RCC 7860 (cell line): ENCODE measurements around the gene GPR63.

ENCODE experiments used
- DNase-seq: peaks from one replicate; pipeline ENCODE4 v3.0.0-alpha.2; 2015; ENCODE audit warnings: low spot score
- FAIRE-seq: peaks from 2 replicates; lab custom pipeline; 2012; peaks lifted over from hg19 to GRCh38; lab: Jason Lieb, UNC

Gene GPR63

DNA sequence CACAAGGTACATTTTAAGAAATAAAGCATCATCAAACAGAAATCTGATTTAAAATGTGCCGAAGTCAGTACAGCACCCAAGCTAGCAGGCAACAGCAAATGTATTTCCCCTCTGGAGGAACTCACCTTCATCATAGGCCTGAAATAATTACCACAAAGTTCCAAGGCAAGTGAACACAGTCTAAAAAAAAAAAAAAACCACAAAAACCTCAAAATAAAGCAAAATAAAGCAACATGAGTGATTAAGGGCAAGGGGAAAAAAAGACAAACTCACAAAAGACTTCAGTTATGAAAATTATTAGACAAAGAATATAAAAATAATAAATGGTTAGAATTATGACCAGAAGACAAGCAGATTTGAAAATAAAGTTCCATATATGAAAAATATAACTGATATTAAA is 10.4 kb downstream of the GPR63 start:
- DNase-seq (no peak), FAIRE-seq (no peak)

DNA sequence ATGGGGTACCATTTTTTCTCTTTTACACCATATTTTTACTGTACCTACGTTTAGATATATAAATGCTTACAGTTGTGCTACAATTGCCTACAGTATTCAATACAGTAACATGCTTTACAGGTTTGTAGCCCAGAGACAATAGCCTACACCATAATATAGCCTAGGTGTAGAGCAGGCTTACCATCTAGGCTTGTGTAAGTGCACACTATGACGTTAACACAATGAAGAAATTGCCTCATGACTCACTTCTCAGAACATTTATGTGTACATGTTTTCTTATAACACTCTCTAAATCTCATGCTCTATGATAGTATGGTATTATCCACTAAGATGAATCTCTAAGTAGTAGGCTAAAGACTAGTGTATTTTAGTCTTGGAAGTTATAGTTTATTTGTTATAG is 13.5 kb downstream of the GPR63 start:
- DNase-seq: no peak
- FAIRE-seq: no peak

DNA sequence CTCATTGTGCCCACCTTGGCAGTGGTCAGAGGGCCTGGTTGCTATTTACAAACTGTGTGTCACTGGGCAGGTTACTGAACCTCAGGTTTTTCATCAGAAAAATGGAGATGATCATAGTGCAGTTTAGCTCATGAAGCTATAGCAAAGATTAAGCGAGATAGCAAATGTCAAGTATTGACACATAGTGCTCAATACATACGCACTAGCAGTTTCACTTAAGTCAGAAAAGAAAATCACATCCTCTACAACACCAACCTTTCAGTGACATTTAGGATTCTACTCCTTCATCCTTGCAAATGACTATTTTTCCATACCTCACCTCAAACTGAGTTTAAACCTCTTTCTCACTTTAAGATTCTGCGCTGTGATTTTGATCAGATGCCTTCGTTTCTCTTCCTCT is 16.2 kb downstream of the GPR63 start:
- FAIRE-seq: no peak

DNA sequence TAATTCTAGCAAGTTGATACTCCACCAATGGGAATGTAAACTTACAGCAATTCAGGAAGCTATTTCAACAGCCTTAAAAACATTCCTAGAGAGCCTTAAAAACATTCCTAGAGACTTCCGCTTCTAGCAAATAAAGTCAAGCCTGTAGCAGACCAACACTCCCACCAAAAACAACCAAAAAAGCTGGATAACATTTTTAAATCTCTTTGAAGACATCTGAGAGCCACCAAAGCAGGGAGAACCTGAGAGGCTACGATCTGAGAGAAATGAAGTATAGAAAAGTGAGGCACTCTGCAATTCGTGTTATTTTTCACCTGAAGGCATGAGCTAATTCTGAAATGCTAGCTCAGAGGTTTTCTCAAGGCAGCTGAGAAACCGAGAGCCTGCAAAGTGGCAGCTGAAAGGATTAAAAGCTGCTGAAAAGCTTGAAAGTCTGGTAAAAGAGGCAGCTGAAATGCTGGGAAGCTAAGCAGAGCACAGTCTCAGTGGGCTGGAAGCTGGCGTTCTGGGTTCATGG is 20.9 kb downstream of the GPR63 start:
- no peak for FAIRE-seq
- DNase-seq: no peak

More for the DNA sequence above, 16.2 kb downstream of the GPR63 start:
- DNase-seq: no peak

DNA sequence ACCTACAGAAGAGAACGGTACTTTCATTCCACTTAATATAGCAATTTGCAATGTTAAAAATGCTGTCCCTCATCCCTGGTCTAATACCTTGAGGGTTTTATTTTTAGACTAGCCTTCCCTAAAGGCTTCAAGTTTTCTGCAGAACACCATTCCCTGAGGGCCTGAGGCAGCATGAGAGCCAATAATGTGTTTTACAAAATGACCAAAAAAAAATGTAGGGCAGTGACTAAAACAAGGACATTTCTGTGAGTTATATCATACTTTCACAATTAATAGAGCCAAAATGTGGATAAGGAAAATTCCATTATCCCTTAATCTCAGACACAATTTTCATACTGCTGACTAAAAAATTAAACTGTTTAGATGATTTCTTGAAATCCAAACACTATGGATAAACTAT is 22.7 kb downstream of the GPR63 start:
- no peak for DNase-seq
- FAIRE-seq: no peak

DNA sequence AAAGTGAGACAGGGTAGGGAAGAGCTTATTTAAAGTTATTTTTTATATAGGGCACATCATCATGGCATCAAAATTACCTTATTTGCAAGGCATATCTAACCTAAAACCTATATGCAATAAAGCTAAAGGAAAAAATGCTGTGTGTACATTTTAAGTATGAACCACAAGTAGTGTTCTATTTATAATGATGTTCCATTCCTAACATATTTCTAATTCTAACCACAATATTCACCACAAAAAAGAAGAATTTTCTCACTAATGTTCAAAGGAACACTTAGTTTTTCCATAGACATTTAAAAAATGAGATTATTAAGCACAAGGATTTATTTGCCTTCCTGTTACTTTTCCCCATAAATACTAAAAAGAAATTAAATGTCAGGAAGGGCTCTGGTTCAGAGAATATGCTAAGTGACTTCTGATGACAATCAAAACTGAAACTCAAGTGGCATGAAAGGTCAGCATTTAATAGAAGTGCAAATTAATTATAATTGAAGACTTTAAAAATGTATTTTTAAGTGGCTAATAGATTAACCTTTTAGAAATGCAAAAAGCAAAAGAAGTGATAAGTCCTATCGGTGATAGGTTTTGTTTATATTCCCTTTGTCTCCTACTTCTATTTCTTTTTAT is 25.1 kb downstream of the GPR63 start:
- no peak for DNase-seq
- FAIRE-seq: no peak

DNA sequence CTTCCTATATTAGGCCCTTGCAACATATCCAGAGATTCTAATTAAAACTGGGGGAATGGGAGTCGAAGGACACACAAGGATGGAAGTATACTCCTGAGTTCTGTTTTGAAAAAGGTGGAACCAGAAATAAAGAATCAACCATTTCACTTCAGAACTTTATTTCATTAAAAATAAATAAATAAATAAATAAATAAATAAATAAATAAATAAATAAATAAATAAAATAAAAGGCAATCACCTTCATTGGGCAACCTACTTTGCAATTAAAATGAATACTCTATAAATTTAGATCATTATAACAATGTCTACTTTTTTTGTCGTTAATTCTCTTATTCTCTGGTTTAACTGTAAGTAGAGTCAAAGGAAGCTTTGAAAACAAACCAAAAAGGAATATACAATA is 25.6 kb downstream of the GPR63 start:
- DNase-seq (no peak), FAIRE-seq (no peak)

DNA sequence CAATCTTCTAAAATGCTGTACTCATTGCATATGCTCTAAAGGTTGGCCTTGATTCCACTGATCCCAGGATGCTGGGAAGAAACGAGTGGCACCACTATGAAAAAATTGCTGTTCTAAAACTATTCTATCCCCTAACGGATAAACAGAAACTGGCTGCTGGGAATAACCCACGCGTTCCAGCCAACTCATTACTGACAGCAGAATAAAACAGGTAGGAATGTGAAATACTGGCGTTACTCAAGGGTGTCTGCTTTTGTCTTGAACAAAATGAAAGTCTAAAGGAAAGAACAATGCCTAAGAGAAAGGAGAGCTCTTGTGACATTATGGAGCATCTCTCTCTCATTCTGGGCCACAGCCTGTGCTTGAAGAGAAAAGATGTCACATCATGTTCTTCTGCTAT is 26.1 kb downstream of the GPR63 start:
- DNase-seq (no peak), FAIRE-seq (no peak)

DNA sequence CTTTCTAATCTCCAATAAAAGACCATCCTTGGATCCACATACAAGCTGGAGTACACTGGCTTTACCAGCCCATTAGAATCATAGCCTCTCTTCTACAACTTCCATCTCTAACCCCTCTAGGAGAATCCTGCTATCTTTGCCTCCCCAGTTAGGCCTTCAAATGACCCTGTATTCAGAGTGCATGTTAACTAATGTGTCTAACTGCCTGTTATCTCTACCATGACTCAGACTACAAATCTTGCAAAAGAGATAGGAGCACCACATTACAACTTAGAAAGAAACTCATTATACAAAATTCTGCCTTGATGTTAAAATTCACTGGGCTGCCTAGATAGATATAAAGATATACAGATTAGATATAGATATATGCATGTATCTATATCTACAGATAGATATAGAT is 28.2 kb downstream of the GPR63 start:
- DNase-seq (no peak), FAIRE-seq (no peak)

DNA sequence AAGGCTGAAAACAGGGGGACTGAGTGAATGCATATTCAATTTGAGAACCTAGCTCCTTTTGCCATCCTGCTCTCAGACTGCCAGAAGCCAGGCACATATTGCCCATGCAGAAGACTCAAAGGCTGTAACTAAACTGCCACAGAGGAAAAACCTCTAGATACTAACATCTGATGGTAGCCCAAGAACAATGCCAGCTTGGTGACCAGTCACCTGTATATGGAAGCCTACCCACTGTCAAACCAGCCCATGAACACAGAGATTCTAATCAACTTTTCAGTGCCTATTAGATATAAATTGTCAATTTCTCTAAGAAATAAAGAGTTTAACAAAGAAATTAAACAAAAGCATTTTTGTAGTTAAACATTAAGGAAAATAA is 34.2 kb downstream of the GPR63 start:
- no peak for DNase-seq
- FAIRE-seq: no peak

DNA sequence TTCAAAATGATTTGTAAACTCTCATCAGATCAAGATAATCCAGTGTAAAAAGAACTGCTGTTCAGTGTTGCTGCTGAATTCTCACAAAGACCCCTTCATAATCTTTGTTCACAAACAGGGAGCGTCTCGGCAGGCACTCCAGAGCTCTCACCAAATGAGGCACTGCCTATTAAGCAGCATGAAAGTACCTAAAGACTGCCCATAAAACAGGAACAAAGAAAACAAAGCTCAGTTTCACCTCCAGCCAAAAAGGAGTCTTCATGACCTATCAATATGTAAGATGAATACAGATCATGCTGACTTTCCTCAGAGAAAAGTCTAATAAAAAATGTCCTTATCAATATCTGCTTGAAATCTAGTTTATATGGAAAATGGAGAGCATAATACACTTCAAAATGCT is 41.8 kb downstream of the GPR63 start:
- FAIRE-seq: no peak
- DNase-seq: no peak

DNA sequence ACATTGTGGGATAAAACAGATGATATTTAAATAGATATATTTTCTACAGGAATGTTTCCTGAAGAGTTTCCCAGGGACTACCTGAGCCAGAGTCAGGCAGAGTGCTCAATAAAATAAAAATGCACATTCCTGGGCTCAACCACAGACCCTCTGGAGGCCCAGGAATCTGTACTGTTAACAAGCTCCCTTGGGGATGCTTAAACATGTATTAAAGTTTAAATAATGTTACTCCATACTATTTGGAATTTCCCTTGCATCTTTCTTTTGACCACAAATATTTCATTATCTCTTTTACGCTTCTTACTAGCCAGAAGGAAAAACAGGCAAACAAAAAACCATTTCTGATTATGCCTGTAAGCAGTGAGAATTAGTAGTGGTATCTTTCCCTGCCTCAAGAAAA is 42.3 kb downstream of the GPR63 start:
- no peak for FAIRE-seq

DNA sequence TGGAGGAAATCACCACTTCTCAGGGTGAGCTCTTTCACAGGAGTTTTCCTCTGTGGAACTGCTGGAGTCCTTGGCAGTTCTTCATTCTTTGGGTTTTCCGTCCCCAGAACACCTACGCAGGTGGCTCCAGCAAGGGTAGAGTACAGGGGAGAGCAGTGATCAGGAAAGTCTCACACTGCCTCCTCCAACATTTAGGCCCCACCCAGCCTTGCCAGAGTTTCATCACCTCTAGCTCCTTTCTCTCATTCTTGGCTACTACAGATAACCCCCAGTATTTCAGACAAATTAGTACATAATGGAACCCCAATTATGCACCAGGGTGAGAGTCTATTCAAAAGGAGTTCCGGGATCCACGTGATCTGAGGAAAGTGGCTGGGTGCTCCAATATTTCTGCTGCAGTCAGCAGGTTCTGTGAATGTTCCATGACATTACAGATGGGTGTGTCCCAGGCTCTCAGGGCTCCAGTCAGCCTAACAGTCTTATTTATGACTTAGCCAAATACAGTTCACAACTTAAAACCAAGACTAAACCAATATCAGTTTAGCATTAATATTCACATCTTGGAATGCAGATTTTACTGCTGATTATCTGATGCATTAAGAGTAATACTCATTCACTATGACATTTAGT is 44.6 kb downstream of the GPR63 start:
- DNase-seq (no peak), FAIRE-seq (no peak)

More for the DNA sequence above, 42.3 kb downstream of the GPR63 start:
- no peak for DNase-seq

DNA sequence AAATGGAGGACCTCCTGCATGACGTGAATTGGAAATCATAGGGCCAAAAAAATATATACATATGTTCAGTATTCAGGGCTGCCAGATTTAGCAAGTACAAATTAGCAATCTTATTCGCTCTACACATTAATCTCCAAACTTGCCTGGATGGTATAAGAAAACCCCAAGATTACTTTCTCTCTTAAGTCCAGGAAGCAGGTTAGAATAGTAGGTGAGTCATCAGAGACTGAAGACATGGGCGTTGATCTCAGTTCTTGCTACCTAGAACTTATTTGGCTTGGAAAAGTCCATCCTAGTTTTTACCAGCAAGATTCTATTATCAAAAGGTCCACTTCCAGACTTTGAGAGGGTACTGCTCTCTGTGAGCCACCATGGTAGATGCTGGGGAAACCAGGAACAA is 47.4 kb downstream of the GPR63 start:
- no peak for FAIRE-seq
- DNase-seq: no peak

DNA sequence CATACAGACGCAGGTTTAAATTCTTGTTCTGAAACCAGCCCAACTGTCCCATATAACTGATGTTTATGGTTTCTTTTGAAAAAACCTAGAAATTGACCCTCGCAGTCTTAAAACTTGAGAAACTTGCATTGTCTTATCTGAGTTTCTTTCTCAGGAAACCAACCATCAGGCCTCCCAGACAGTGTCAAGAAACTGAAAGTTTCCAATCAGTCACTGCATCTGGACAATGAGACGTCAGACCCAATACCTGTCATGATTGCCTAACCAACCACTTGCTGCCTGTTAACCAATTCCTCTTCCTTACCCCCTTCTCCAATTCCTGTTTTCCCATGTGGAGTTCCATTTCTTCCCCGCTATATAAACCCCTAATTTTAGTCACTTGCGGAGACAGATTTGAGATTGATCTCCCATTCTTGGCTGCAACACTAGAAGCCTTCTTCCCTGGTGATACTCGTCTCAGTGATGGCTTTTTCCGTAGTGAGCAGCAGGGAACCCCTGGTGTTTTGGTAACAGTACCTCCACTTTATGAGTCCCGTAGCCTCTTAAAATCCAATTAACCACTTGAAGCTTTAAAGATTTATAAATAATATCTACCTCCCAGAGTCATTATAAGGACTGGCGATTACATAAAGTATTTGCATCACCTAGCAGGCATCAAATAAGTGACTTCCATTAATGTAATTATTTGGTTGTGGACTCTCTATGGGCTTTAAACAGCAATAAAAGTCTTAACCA is 49.3 kb downstream of the GPR63 start:
- no peak for FAIRE-seq
- no peak for DNase-seq

DNA sequence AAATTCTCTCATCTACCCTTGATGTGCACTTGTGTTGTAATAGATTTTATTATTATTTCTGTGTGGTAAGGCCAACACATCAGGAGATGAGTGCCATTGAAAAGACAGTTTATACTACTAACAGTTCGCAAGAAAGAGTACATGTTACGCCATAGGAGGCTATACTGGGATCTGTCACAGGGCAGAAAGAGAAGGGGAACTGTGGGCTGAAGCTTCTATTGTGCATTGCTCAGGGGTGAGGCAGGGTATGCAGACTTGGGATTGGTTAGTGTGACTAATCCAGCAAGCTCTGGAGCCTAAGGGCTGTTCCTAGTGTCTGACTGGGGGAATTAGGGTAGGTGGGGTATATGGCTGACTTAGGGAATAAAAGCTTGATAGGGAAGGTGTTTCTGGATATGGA is 50.9 kb downstream of the GPR63 start:
- no peak for DNase-seq
- no peak for FAIRE-seq

DNA sequence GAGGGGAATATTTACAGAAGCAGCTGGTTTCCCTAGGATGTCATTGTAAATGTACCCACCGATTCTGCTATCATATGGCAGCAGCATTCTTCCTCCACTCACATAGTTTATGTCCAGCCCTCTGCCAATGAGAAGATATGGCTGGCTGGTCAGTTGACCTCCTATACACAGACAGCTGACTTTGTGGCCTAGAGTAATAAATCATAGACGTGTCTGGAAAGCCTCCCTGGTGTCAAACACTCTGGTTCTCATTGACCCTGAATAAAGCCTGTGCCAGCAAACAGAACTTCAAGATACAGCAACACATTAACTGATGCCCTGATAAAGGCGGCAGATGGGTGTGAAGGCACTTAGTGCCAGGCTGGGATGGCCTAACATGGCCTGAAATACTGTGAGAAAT is 52.6 kb downstream of the GPR63 start:
- FAIRE-seq (no peak), DNase-seq (no peak)

DNA sequence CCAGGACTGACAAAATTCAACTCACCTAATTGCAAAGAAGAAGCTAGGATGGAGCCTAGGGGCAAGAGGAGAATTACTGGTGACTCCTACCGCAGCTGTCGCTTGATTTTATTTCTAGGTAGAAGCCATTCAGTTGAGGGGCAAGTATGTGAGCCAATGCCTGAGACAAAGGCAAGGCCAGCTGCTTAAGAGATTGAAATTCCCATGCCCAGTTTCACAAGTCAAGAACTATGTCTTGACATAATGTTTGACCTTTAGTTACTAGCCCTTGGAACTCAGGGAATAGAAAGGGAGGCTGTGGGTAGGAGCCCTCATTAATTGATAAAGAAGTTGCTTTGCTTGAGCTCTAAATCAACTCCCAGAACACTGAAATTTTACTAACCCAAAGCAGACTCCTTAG is 54.0 kb downstream of the GPR63 start:
- no peak for FAIRE-seq
- DNase-seq: no peak

DNA sequence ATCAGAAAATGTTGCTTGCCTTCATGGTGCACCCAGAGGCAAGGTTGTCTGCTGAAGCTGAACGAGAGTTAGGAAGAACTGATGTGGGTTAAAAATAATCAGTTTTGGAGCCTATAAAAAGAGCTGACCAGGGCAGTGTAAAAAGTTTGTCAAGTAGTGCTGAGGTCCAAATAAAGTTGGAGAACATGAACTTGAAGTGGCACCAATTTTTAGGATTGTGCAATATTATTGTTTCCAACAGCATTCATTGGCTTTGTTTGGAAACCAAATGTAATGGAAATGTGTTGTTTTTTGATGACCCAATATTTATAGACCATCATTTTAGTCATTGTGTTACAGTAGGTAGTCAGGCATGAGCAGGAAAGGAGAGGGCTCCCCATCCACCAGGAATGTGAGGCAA is 55.7 kb downstream of the GPR63 start:
- DNase-seq: no peak
- no peak for FAIRE-seq

DNA sequence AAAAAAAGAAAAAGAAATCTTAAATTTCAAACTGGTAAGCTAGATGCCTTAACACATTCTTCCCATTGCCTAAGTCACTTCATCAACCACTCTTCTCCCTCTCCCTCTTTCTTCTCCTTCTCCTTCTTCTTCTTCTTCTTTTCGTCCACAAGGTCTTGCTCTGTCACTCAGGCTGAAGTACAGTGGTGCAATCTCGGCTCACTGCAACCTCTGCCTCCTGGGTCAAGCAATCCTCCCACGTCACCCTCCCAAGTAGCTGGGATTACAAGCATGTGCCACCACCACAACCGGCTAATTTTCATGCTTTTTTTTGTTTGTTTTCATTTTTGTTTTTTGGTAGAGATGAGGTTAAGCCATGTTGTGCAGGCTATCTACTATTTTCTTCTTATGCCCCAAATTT is 60.2 kb downstream of the GPR63 start:
- no peak for FAIRE-seq

DNA sequence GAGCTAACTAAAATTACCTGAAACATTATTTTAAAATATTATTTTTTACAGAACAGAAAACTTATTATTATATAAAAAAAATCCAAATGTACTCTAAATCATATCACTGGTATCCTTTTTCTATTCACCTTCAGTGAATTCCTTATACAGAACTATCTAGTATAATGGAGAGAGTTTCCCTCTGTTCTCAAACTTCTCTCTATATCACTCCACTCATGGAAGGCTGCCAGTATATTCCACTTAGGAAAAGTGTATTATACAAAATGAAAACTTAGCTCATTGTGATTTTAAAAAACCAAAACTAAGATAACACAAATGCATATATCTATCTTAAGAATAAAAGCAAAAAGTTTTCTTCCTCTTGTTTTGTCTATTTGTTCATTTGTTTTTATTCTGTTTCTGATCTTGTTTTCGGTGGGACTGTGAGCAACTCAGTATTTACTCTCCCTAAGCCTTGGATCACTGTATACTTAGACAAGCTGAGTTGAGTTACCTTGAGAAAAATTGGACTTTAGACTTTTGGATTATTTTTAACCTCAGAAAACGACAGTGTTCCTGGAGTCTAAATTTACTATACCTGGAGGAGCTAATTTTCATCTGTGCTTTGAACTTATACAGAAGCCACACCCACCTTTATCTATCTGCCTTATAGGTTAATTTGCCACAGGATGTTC is 61.4 kb downstream of the GPR63 start:
- FAIRE-seq: no peak

More for the DNA sequence above, 60.2 kb downstream of the GPR63 start:
- no peak for DNase-seq

DNA sequence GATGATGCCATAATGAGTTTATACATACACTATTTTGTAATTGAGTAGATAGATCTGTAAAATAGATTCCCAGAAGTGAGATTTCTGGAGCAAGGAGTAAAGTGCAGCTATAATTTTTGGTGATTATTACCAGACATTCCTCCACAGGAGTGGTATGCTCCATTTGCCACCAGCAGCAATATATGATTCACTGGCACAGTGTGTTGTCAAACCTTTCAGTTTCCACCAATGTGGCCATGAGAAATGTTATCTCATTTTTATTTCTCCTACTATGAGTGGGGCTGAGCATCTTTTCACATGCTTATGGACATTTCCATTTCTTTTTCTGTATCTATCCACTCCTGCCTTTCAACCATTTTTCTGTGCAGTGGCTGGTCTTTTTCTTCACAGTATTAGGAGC is 70.5 kb downstream of the GPR63 start:
- DNase-seq (no peak), FAIRE-seq (no peak)

More for the DNA sequence above, 61.4 kb downstream of the GPR63 start:
- no peak for DNase-seq
